GM12864 (cell line): ENCODE results near the gene NDST3.

Source experiments
- DNase-seq: peaks from one replicate; pipeline ENCODE4 v3.0.0-alpha.2; 2011; ENCODE audit warnings: low read depth
- H3K4me3 ChIP-seq: 2 replicates; pipeline ENCODE4 v1.5.1; 2011; ENCODE audit warnings: mild to moderate bottlenecking, low read depth, low read length, control low read depth
- CTCF ChIP-seq: IDR thresholded peaks from 2 replicates; pipeline ENCODE4 v1.5.1; 2011; ENCODE audit warnings: low read depth, mild to moderate bottlenecking, moderate library complexity, low read length, control low read depth, inconsistent platforms; ENCODE audit errors: missing control alignments

The NDST3 gene

GRCh38 chr4:118281611-118282442 lies 247.5 kb downstream of the NDST3 start:
- no peak for TF ChIP-seq CTCF
- H3K4me3 ChIP-seq, result no peak overlapping the region
- DNase-seq, result no peak

- no peak overlapping the region for H3K4me3 ChIP-seq
- DNase-seq, result no peak
- TF ChIP-seq CTCF, result no peak
These were observed 248.4 kb downstream of the NDST3 start for GRCh38 chr4:118282692-118283091.

GRCh38 chr4:118284169-118284568 lies 249.9 kb downstream of the NDST3 start:
- no peak for DNase-seq
- no peak for TF ChIP-seq CTCF
- no peak overlapping the region for H3K4me3 ChIP-seq

- DNase-seq, result no peak
- TF ChIP-seq CTCF, result no peak
- H3K4me3 ChIP-seq, result no peak overlapping the region
These were observed 251.6 kb downstream of the NDST3 start for GRCh38 chr4:118285931-118286330.

- DNase-seq, result no peak
- no peak for TF ChIP-seq CTCF
- H3K4me3 ChIP-seq, result no peak overlapping the region
These were observed 252.4 kb downstream of the NDST3 start for GRCh38 chr4:118286685-118287084.

- DNase-seq, result no peak
- no peak overlapping the region for H3K4me3 ChIP-seq
- no peak for TF ChIP-seq CTCF
These were observed 253.6 kb downstream of the NDST3 start for GRCh38 chr4:118287711-118288451.
